WTC11 (cell line): ENCODE measurements around the gene EGF. TPM values are rescaled to one million over a fixed set of nuclear protein-coding genes. Genes with fewer than 3 reads are reported as not detected.

Source experiments
- ATAC-seq: fragments of 200-7000 bp; cut with Tn5 transposase; 2 replicates; pipeline ENCODE4 v1.10.0; 2021; ENCODE audit warnings: mild to moderate bottlenecking, moderate library complexity
- CTCF ChIA-PET: fragments of 300-600 bp; sonication (Branson Sonifier 250); formaldehyde crosslinking; loops from one replicate; lab custom pipeline; 2021; ENCODE audit warnings: antibody characterized with exemption; lab: Charles Lee
- POLR2A ChIA-PET: fragments of 350-600 bp; sonication (Branson Sonifier 250); formaldehyde crosslinking; loops from one replicate; lab custom pipeline; 2021; ENCODE audit warnings: antibody characterized with exemption; lab: Charles Lee
- DNase-seq: peaks from one replicate; pipeline ENCODE4 v3.0.0; 2021; ENCODE audit warnings: low spot score
- H3K27ac Mint-ChIP-seq: 2 replicates; pipeline ENCODE4 v1.8.0; 2021; ENCODE audit warnings: mixed read lengths
- H3K27me3 Mint-ChIP-seq: 2 replicates; pipeline ENCODE4 v1.8.0; 2021; ENCODE audit warnings: low read depth, mild to moderate bottlenecking, moderate library complexity, mixed read lengths
- H3K36me3 Mint-ChIP-seq: 2 replicates; pipeline ENCODE4 v1.8.0; 2021; ENCODE audit warnings: mixed read lengths
- H3K4me1 Mint-ChIP-seq: 2 replicates; pipeline ENCODE4 v1.8.0; 2022; ENCODE audit warnings: mixed read lengths
- H3K4me3 Mint-ChIP-seq: 2 replicates; pipeline ENCODE4 v1.8.0; 2021; ENCODE audit warnings: mild to moderate bottlenecking, moderate library complexity, mixed read lengths
- H3K9me3 Mint-ChIP-seq: 2 replicates; pipeline ENCODE4 v1.8.0; 2021; ENCODE audit warnings: mixed read lengths
- ATF2 ChIP-seq: sonication (generic); formaldehyde crosslinking; IDR thresholded peaks from 2 replicates; pipeline ENCODE4 v1.8.1; 2022; ENCODE audit warnings: low read depth, missing genetic modification reagents, borderline replicate concordance
- CDX4 ChIP-seq: fragments of 250-450 bp; sonication (Bioruptor Pico); IDR thresholded peaks from 2 replicates; pipeline ENCODE4 v1.9.0; 2021; ENCODE audit warnings: moderate library complexity, mild to moderate bottlenecking, inconsistent platforms, borderline replicate concordance
- ESRRA ChIP-seq: sonication (generic); formaldehyde crosslinking; IDR thresholded peaks from 2 replicates; pipeline ENCODE4 v1.8.1; 2022; ENCODE audit warnings: mild to moderate bottlenecking, missing genetic modification reagents, borderline replicate concordance
- GABPB1 ChIP-seq: sonication (generic); formaldehyde crosslinking; IDR thresholded peaks from 2 replicates; pipeline ENCODE4 v1.8.1; 2023; ENCODE audit warnings: mild to moderate bottlenecking, missing genetic modification reagents
- HMGXB4 ChIP-seq: sonication (generic); formaldehyde crosslinking; IDR thresholded peaks from 2 replicates; pipeline ENCODE4 v1.8.1; 2023; ENCODE audit warnings: mild to moderate bottlenecking, moderate library complexity, missing genetic modification reagents
- KAT7 ChIP-seq: sonication (generic); formaldehyde crosslinking; IDR thresholded peaks from 2 replicates; pipeline ENCODE4 v1.8.1; 2023; ENCODE audit warnings: missing genetic modification reagents, mild to moderate bottlenecking, borderline replicate concordance
- NFE2L1 ChIP-seq: sonication (generic); formaldehyde crosslinking; IDR thresholded peaks from 2 replicates; pipeline ENCODE4 v1.8.1; 2023; ENCODE audit warnings: missing genetic modification reagents
- RORB ChIP-seq: fragments of 250-450 bp; sonication (Bioruptor Pico); IDR thresholded peaks from 2 replicates; pipeline ENCODE4 v1.9.0; 2021; ENCODE audit warnings: mild to moderate bottlenecking
- SMAD3 ChIP-seq: sonication (generic); formaldehyde crosslinking; IDR thresholded peaks from 2 replicates; pipeline ENCODE4 v1.8.0; 2022; ENCODE audit warnings: missing genetic modification reagents, mild to moderate bottlenecking, borderline replicate concordance
- STAT6 ChIP-seq: sonication (generic); formaldehyde crosslinking; conservative IDR thresholded peaks from 2 replicates; pipeline ENCODE4 v1.8.1; 2023; ENCODE audit warnings: mild to moderate bottlenecking, low read depth, missing genetic modification reagents, moderate library complexity
- TP53 ChIP-seq: sonication (generic); formaldehyde crosslinking; IDR thresholded peaks from 2 replicates; pipeline ENCODE4 v1.8.1; 2023; ENCODE audit warnings: mild to moderate bottlenecking, missing genetic modification reagents
- ZNF121 ChIP-seq: sonication (generic); formaldehyde crosslinking; IDR thresholded peaks from 2 replicates; pipeline ENCODE4 v1.8.0; 2023; ENCODE audit warnings: missing genetic modification reagents
- ZNF138 ChIP-seq: sonication (generic); formaldehyde crosslinking; conservative IDR thresholded peaks from 2 replicates; pipeline ENCODE4 v1.8.1; 2022; ENCODE audit warnings: mild to moderate bottlenecking, moderate library complexity, missing genetic modification reagents
- ZNF425 ChIP-seq: fragments of 250-450 bp; sonication (Bioruptor Pico); conservative IDR thresholded peaks from 2 replicates; pipeline ENCODE4 v1.9.0; 2021; ENCODE audit warnings: mild to moderate bottlenecking
- ZNF512 ChIP-seq: sonication (generic); formaldehyde crosslinking; IDR thresholded peaks from 2 replicates; pipeline ENCODE4 v1.8.1; 2022; ENCODE audit warnings: missing genetic modification reagents, borderline replicate concordance
- total RNA-seq: library from RNA; stranded (reverse); gene quantifications from 3 replicates; pipeline ENCODE4 v1.2.3, GENCODE V29; 2021

EGF gene
- total RNA-seq, 1 experiment from 2014 or later, result 2.5 TPM

- Mint-ChIP-seq H3K27ac (no peak overlapping the region), H3K9me3 (peaks cover 3% of the 10 kb centered on the region; the same call in 1 of the 2 replicates), H3K4me3 (no peak overlapping the region), H3K36me3 (no peaks in the 10 kb centered on the region), H3K4me1 (peaks cover 6% of the 10 kb centered on the region), H3K27me3 (no peaks in the 10 kb centered on the region)
- TF ChIP-seq STAT6 (CRISPR knock-in tag), result no peak
- 0 out of 2 replicates have a peak, but pooled peaks have one; percentile 15 for TF ChIP-seq GABPB1 (CRISPR knock-in tag)
- ChIA-PET CTCF (no interaction called here), POLR2A (no interaction called here)
- ATAC-seq (no peak), DNase-seq (no peak)
Observed at GRCh38 chr4:109945056-109945455, 32.4 kb downstream of the EGF start.

GRCh38 chr4:109946120-109946519 is 33.4 kb downstream of the EGF start:
- DNase-seq, result no peak
- H3K4me3 Mint-ChIP-seq, result no peak overlapping the region
- H3K9me3 Mint-ChIP-seq, result peaks cover 3% of the 10 kb centered on the region; the same call in 1 of the 2 replicates
- no peaks in the 10 kb centered on the region for H3K36me3 Mint-ChIP-seq
- peaks cover 6% of the 10 kb centered on the region for H3K4me1 Mint-ChIP-seq
- H3K27me3 Mint-ChIP-seq, result no peaks in the 10 kb centered on the region
- TF ChIP-seq ZNF425 (CRISPR knock-in tag) (no peak), SMAD3 (no peak), ATF2 (no peak), ZNF138 (CRISPR knock-in tag) (no peak), ESRRA (CRISPR knock-in tag) (no peak), NFE2L1 (CRISPR knock-in tag) (no peak), CDX4 (CRISPR knock-in tag) (no peak), KAT7 (no peak), ZNF512 (no peak), ZNF121 (CRISPR knock-in tag) (no peak), TP53 (CRISPR knock-in tag) (no peak), HMGXB4 (CRISPR knock-in tag) (no peak), RORB (CRISPR knock-in tag) (no peak)
- TF ChIP-seq, all 79 proteins: peak for 0
- ChIA-PET CTCF (no interaction called here), POLR2A (no interaction called here)
- no peak overlapping the region for H3K27ac Mint-ChIP-seq
- ATAC-seq, result no peak
